Suppressor macrophage treated with lipopolysaccharide for 4 hours (primary cell): ENCODE results near the gene PCGF6.

ENCODE experiments used
- DNase-seq: peaks from one replicate; pipeline ENCODE4 v3.0.0-alpha.2; 2020

The PCGF6 gene

DNA sequence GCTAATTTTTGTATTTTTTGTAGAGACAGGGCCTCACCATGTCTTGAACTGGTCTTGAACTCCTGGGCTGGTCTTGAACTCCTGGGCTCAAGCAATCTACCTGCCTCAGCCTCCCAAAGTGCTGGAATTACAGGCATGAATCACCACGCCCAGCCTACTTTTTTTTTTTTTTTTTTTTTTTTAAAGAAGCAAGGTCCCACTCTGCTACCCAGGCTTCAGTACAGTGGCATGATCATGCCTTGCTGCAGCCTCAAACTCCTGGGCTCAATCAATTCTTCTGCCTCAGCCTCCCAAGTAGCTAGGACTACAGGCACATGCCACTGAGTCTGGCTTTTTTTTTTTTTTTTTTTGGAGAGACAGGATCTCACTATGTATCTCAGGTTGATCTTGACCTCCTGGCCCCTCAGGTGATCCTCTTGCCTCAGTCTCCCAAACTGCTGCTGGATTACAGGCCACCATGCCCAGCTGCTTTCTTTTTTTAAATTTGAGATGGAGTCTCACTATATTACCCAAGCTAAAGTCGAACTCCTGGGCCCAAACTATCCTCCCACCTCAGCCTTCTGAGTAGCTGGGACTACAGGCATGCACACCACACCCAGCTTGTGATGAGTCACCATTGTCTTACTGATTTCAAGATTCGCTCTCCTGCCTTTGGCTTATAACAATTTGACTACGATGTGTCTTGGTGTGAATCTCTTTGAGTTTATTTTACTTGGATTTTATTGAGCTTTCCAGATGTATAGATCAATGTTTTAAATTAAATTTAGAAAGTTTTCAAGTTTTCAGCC is 96.2 kb downstream of the PCGF6 start:
- no peak for DNase-seq

DNA sequence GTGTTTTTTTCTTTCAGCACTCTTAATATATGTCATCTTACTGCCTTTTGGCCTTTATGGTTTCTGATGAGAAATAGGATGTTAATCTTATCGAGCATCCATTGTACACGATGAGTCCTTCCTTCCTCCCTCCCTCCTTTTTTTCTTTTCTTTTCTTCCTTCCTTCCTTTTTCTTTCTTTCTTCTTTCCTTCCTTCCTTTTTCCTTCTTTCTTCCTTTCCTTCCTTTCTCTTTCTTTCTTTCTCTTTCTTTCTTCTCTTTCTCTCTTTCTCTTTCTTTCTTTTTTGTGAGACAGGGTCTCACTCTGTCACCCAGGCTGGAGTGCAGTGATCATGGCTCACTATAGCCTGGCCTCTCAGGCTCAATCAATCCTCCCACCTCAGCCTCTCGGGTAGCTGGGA is 96.8 kb downstream of the PCGF6 start:
- no peak for DNase-seq
